ENCODE results near the gene CAMKMT.
A peak's percentile ranks its signal among the peaks of the same experiment; 100 is the strongest.

Gene CAMKMT

GRCh38 chr2:44361330-44362206 is at the start of gene CAMKMT, which contains the start of gene PREPL:
TSS of gene CAMKMT (plus strand) at chr2:44361947.
TSS of gene PREPL (minus strand) at chr2:44361494. CDS start at chr2:44346342, 15,152 bp downstream.
- DNase-seq (ENCODE audit: low spot score), result peak; percentile 97

GRCh38 chr2:44314362-44314761 is 47.4 kb upstream of the CAMKMT start:
- no peak for DNase-seq (ENCODE audit: low spot score)

- DNase-seq (ENCODE audit: low spot score), result no peak
Observed at GRCh38 chr2:44315945-44316344, 45.8 kb upstream of the CAMKMT start.

- no peak for DNase-seq (ENCODE audit: low spot score)
Observed at GRCh38 chr2:44320832-44321231, 40.9 kb upstream of the CAMKMT start.

DNA sequence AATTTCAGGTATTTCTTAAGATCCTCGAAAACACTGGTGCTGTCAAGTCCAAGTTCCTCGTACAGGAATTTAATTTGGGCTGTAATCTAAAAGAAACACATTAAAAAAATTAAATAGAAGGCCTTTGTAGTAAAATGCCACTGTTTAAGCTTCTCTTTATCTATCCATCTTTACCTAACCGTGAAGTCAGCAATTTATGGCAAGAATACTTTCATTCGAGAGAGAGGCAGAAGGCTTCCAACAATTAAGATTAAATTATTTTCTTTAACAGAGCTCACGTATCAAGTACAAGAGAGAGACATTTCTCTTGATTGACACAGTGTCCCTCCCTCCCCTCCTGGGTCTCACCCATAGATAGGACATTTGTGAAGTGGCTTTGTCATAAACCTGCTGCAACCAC is 40.4 kb upstream of the CAMKMT start:
- no peak for DNase-seq (ENCODE audit: low spot score)

- DNase-seq (ENCODE audit: low spot score), result no peak
Observed at GRCh38 chr2:44324971-44325426, 36.7 kb upstream of the CAMKMT start.

DNA sequence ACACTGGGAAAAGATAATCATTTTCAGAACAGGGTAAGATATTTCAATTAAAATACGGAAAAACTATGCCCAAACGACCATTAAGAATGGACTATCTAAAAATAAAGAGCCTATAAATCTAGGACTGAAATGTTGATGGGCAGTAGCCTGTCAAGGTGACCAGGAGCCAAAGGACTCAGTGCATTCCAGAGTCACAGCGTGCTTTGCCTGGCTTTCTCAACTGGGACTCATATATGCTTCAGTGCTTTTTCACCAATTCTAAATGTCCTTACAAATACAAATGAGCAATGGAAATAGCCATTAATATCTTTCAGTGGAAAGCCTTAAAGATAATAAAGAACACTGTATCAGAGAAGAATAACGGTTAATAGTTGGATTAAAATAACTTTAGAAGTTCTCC is 35.9 kb upstream of the CAMKMT start:
- no peak for DNase-seq (ENCODE audit: low spot score)

- no peak for DNase-seq (ENCODE audit: low spot score)
Observed at GRCh38 chr2:44326548-44327264, 35.0 kb upstream of the CAMKMT start.

GRCh38 chr2:44328750-44329149 is 33.0 kb upstream of the CAMKMT start:
- no peak for DNase-seq (ENCODE audit: low spot score)

DNA sequence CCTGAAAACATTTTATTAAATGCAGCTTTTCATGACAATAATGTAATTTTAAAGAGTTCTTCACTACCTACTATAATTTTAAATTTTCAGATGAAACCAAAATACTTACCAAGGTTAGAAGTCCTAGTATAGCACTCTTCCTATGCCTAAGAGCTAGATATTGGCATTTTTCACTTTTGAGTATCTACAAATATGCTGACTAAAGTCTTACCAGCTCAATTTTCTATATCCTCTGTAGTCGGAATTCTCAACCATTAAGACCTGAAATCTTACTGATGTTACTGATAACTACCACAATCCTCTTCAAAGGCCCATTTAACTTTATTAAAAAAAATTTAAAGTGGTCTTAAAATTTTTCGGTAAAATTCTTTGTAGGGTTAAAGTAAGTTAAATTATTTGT is 32.4 kb upstream of the CAMKMT start:
- DNase-seq (ENCODE audit: low spot score), result no peak

- no peak for DNase-seq (ENCODE audit: low spot score)
Observed at GRCh38 chr2:44330801-44331200, 30.9 kb upstream of the CAMKMT start.

DNA sequence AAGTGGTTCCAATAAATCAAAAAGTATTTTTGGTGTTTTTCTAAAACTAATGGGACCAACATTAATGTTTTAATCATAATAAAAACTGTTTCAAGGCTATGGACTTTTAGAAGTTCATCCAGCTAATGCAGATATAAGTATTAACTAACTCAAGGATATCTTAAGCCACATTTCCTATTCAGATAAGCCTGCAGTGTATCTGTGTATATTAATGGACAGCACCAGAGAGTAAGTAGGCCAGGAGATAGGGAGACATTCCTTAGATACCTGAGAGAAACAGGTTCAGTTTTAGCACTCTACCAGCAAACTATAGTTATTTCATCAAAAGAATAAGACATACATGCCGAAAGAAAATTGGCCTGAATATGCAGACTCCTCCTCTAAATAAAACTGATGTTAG is 27.8 kb upstream of the CAMKMT start:
- DNase-seq (ENCODE audit: low spot score), result no peak

DNA sequence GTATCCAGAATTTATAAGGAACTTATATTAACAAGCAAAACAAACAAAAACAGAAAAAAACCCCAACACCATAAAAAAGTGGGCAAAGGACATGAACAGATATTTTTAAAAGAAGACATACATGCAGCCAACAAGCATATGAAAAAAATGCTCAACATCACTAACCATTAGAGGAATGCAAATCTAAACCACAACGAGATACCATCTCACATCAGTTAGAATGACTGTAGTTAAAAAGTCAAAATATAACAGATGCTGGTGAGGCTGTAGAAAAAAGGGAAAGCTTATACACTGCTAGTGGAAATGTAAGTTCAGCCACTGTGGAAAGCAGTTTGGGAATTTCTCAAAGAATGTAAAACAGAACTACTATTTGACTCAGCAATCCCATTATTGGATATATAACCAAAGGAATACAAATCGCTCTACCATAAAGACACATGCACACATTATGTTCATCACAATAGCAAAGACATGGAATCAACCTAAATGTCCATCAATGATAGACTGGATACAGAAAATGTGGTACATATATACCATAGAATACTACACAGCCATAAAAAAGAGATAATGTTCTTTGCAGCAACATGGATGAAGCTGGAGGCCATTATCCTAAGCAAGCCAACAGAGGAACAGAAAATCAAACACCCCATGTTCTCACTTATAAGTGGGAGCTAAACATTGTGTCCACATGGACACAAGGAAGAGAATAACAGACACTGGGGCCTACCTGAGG is 25.8 kb upstream of the CAMKMT start:
- DNase-seq (ENCODE audit: low spot score), result no peak

GRCh38 chr2:44342854-44343253 is 18.9 kb upstream of the CAMKMT start:
- no peak for DNase-seq (ENCODE audit: low spot score)

DNA sequence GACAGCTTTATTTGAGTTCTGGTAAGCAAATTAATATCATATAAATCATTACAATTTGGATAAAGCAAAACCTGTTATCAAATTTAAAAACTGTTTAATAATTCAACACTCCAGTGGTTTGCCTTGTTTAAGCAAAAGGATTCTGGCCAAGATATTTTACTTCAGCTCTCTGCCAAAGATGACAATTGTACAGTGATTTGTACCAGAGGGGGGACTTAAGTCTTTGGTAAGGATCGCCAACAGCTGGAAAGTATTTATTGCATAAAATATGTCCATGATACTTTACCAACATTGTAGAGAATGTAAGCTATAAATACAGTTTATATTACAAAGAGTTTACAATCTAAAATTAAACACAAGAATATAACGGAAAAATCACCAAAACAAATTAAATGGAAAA is 14.2 kb upstream of the CAMKMT start:
- no peak for DNase-seq (ENCODE audit: low spot score)

DNA sequence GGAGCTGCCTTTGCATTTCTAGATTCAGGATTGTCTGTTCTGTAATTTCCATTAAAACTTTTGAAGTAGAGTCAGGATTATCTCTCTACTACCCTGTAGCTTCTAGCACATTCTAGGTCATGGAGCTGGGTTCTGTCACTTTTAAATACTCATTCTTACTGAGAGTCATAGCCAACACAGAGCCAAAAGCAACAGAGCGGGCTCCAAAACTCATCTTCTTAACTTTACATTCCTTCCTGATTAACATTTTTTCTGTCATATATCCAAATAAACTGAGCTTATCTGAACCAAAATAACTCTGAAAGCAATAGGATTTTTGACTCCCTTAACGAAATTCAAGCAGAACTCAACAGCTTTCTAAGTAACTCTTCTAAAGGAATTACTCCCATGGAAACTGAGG is 13.3 kb upstream of the CAMKMT start:
- DNase-seq (ENCODE audit: low spot score), result no peak

DNA sequence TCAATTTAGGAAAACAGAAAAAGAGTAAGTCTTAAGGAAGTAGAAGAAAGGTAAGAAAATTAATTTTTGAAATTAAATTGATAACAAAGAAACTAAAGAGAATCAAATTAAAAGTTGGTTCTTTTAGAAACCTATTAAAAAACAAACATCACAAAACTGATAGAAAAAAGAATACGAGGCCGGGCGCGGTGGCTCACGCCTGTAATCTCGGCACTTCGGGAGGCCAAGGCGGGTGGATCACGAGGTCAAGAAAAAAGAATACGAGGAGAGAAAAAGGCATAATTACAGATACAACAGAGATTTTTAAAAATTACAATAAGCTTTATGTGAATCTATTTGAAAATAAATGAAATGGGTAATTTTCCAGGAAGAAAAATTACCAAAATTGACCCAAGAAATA is 12.2 kb upstream of the CAMKMT start:
- no peak for DNase-seq (ENCODE audit: low spot score)

GRCh38 chr2:44351088-44351487 is 10.7 kb upstream of the CAMKMT start:
- no peak for DNase-seq (ENCODE audit: low spot score)

DNA sequence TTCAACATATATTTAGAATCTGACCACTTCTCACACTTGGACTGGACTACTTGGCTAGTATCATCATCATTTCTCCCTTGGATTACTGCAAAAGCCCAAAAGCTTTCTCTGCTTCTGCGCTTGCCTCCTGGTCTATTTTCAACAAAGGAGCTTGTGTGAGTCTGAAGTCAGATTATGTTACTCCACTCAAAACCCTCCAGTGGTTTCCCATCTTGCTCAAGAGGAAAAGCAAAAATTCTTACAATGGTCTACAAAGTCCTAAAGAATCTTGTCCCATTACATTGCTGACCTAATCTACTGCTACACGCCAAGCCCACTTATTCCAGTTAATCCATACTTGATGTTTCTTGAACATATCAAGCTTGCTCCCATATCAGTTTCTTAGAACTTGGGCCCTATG is 10.1 kb upstream of the CAMKMT start:
- no peak for DNase-seq (ENCODE audit: low spot score)

DNA sequence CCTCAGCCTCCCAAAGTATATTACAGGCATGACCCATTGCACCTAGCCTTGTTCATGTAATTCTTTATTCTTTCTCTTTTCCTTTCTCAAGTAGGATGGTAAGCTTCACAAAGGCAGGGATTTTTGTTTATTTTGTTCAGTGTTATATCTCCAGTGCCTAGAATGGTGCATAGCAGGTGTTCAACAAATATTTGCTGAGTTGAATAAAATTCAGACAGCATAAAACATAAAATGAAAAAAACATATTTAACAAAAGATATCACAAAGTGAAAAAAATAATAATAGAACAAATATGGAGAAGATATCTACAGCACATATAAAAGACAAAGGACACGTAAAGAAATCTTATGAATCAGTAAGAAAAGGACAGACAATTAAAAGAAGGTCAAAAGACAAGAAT is 9.2 kb upstream of the CAMKMT start:
- DNase-seq (ENCODE audit: low spot score), result no peak

GRCh38 chr2:44354761-44355160 is 7.0 kb upstream of the CAMKMT start:
- DNase-seq (ENCODE audit: low spot score), result no peak

DNA sequence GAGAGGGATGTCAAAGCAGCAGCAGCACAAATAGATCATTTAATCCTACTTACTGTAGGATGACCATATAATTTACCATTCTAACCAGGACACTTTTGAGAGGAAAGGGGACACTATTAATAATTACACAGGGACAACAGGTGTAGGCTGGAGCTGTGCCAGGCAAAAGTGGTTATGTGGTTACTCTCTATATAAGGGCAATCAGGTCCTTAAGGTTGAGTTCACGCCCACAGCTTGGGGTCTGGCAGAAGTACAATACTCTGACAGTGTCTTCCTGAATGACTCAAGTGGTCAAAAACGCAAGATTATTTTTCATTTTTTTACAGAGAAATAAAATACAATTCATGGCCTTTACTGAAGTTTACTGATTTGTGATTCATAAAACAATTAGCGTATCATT is 3.2 kb upstream of the CAMKMT start:
- no peak for DNase-seq (ENCODE audit: low spot score)
